HG02588 (cell line): ENCODE measurements around the gene KCNQ1.

Experiments
- ATAC-seq: cut with Tn5 transposase; IDR thresholded peaks from one replicate; pipeline ENCODE4 v1.9.1; 2021; ENCODE audit warnings: mild to moderate bottlenecking, moderate library complexity; ENCODE audit not compliant: unreplicated experiment

Gene KCNQ1

GRCh38 chr11:2643746-2644145, 198.9 kb downstream of the KCNQ1 start:
- ATAC-seq: no peak

DNA sequence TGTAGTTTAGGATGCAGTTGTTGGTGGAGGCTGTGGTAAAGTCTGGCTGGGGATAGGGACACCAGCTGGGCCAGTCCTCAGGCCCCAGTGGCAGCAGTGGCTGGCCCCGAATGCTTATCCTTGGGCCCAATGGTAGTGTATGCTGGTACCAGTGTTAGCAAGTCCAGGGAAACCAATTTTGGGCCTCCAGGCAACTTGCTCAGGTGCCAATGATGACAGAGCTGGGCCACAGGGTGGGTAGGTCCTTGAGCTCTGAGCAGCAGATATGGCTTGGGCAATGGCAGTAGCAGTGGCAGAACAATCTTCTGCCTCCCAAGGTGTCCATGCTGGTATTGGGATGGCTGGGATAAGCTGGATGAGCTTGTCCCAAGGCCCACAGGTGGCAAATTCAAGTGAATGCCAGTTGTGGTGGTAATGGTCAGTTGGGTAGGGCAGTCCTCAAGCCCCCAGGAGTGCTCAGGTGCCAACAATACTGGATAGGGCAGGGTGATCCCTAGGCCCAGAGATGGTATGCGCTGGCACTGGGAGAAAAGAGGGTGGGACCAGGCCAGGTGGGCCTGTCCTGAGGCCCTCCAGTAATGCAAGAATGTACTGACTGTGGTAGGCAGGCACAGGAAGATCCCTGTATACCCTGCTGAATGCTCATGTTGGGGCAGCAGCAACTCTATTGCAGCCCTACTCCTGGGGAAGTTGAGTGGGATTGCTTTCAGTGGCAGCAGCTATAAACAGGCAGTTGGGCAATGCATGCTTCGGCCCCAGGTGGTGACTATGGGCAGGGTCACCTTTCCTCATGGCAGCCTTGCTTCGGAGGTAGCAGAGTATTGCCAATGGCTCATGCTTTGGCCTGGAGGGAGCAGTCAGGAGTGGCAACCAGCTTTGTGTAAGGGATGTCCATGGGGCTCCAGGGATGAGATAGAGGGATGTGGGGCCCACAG, 200.3 kb downstream of the KCNQ1 start:
- ATAC-seq: no peak

- ATAC-seq: no peak
Measured at GRCh38 chr11:2645779-2646118, 200.9 kb downstream of the KCNQ1 start.

GRCh38 chr11:2647167-2647566, 202.4 kb downstream of the KCNQ1 start:
- ATAC-seq: no peak

DNA sequence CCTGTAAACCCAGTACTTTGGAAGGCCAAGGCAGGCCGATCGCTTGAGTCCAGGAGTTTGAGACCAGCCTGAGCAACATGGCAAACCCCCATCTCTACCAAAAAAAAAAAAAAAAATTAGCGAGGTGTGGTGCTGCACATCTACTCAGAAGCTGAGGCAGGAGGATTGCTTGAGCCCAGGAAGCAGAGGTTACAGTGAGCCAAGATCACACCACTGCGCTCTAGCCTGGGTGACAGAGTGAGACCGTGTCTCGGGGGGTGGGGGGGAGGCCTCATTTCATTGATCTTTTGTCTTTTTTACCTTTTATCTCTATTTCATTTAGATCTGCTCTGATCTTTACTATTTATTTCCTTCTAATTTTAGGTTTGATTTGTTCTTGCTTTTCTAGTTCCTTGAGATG, 203.1 kb downstream of the KCNQ1 start:
- no peak for ATAC-seq

DNA sequence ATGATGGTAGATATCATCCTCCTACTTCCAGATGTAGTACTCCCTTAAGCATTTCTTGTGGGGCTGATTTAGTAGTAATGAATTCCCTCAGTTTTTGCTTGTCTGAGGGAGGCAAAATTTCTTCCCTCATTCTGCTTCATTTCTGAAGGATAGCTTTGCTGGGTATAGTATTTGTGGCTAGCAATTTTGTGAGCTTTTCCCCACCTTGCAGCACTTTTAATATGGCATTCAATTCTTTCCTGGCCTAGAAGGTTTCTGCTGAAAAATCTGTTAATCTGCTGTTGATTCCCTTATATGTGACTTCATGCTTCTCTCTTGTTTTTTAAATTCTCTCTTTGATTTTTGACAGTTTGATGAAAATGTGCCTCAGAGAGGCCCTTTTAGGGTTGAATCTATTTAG, 204.6 kb downstream of the KCNQ1 start:
- no peak for ATAC-seq

DNA sequence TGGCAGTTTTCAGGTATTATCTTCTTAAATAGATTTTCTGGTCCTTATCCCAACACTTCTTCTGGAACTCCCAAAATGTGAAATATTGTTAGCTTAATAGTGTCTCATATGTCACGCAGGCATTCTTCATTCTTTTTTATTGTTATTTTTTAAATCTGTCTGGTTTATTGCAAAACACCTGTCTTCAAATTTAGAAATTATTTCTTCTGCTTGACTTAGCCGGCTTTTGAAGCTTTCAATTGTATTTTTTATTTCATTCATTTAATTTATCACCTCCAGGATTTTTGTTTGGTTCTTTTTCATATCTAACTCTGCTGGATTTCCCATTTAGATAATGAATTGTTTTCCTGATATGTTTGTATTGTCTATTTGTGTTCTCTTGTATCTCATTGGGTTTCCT, 205.0 kb downstream of the KCNQ1 start:
- ATAC-seq: no peak

GRCh38 chr11:2650343-2650867, 205.6 kb downstream of the KCNQ1 start:
- no peak for ATAC-seq

DNA sequence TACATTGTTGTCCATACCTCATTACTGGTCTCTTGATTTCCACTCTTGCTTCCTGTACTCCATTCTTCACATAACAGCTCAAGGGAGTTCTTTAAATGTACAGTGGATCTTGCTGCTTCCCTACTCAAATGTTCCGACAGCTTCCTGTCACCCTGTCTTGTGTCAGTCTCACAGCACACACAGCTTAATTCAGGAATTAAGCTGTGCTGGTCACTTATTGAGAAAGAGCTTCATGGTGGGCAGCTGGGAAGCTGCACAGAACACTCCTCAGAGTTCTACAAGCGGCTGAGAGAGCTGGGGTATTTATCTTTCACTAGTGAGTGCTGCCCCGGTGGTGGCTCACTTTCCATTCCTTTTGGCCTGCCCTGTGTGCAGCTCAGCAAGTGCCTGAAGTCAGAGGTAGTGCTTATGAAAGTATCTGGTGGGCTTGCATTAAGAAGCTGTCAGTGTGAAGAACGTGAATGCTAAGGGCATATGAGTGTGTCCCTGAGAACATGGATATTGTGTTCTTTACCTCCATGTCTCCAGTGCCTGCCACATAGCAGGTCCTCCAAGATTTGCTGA, 206.3 kb downstream of the KCNQ1 start:
- ATAC-seq: no peak

- no peak for ATAC-seq
Measured at GRCh38 chr11:2651826-2652271, 207.0 kb downstream of the KCNQ1 start.

DNA sequence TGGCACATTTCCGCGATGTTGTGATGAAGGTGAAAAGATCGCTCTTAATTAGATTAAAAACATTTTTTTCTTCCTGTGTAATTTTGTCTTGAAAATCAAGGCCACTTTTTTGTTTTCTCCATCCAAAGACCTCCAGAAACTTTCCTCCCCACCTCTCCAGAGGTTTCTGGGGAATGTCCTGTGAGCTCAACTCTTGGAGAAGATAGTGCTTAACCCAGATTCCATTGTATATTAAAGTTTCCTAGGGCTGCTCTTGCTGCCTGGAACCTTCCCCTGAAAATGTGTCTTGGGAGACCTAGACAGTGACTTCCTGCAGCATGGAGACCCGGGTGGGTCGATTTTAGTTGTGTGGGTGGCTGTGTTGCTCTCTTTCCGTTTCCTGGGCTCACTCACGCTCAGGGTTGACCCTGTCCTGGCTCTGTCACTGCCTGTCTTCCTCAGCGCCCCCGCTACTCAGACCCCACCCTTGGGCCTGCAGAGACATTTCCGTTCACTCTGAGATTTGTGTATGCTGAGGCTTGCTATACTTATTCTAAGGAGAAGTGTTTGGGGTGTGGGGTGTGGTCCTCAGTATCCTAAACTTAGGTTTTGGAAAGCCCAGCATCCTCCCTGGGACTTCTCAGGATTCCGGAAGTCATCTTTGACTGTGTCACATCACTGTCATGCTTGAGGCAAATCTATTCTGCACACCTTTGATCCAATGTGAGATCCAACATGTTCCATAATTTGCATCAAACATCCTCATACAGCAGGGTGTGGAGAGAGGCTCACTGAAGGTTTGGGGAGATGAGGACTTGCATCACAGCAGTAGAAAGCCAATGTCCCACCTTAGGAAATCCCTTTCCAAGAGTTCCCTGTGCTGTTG, 207.8 kb downstream of the KCNQ1 start:
- no peak for ATAC-seq

DNA sequence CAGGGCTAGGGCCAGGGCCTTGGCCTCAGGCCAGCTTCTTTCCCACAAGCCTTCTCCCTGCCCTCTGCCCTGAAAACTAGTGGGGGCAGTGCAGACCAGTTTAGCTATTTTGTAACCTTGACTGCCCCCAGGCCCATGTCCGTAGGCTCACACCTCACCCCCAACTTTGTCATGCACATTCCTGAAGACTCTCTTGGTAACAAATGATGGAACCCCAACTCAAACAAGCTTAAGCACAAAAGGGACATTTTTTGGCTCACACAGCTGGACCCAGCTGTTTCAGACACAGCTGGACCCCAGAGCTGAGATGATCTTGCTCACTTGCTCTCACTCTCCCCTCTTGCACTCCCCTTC, 208.4 kb downstream of the KCNQ1 start:
- ATAC-seq: no peak

GRCh38 chr11:2653930-2654739, 209.3 kb downstream of the KCNQ1 start:
- ATAC-seq: no peak

GRCh38 chr11:2655016-2655719, 210.4 kb downstream of the KCNQ1 start:
- no peak for ATAC-seq

DNA sequence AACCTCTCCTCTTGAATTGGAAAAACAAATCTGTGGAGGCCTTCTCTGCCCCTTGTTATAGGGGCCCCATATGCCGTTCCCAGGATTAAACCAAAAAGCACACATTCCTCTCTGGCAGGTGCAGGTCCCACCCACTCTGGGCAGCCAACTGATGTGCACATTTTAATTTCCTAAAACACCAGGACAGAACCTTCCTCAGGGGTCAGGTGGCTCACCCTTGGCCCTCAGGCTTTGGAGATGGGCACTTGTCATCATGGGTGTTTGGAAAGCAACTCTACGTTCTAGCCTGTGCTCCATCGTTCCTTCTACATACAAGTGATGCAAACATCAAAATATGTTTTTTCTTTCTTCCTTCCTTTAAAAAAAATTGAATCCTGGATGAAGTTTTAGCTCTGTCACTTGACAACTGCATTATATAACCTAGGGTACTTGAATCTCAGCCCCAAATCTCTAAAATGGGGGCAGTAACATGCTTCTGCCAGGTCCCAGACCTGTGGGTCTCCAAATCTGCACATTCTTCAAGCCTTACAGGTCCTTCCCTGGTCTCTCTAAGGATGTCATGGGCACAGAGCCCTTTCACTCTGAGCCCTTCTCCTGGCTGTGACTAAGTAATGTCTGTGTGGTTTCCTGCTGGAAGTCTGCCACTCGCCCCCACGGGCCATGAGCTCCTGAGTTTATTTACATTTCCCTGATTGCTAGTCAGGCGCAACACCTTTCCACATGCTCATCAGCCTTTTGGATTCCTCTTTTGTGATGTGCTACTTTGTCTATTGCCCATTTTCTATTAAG, 211.2 kb downstream of the KCNQ1 start:
- no peak for ATAC-seq

DNA sequence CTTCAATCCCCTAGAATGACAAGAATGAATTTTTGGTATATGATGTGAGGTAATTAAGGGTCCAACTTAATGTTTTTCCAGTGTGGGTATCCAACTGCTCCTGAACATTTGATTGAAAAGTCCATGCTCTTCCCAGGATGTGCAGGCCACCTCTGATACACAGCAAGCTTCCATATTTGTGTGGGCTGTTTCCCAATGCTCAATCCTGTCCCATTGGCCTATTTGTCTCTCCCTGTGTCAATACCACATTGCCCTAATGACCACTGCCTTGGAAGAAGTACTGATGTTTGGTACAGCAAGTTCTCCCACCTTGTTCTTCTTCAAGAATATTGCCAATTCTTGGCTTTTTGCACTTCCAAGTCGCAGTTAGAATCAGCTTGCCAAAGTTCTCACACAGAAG, 212.1 kb downstream of the KCNQ1 start:
- ATAC-seq: no peak

DNA sequence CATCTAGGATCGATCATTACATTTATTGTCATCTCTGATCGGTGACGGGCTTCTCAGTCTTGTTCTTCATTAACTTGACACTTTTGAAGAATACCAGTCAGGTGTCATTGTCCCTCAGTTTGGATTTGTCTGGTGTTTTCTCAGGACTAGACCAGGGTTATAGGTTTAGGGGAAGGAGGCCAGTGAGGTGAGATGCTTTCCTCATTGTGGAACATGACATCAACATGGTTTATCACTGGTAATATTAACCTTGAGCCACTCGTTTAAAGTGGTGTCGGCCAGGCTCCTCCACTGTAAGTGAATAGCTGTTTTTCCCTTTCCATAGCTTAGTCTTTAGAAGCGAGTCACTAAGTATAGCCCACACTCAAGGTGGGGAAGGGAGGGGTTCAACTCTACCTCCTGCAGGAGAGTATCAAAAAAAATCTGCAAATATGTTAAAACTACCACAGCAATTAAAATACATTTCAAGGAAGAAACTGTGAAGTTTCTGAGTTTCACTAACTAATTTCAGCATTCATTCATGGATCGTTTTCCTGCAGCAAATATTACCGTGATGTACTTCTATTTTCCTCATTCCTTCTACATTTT, 213.0 kb downstream of the KCNQ1 start:
- no peak for ATAC-seq

- ATAC-seq: no peak
Measured at GRCh38 chr11:2660357-2660939, 215.6 kb downstream of the KCNQ1 start.
